VCaP (cell line): Measurements from ENCODE around the gene RASSF8.

ENCODE experiments used
- H3K27ac ChIP-seq: fragments of 450-650 bp; 2 replicates; pipeline ENCODE4 v1.5.1; 2017
- CTCF ChIP-seq: fragments of 450-650 bp; conservative IDR thresholded peaks from 2 replicates; pipeline ENCODE4 v1.5.1; 2017; ENCODE audit warnings: mild to moderate bottlenecking, moderate library complexity

The RASSF8 gene

GRCh38 chr12:26122681-26123481, 164.4 kb downstream of the RASSF8 start:
- peak overlapping the region; percentile 95 for H3K27ac ChIP-seq

GRCh38 chr12:26123482-26123980, 165.0 kb downstream of the RASSF8 start:
- TF ChIP-seq CTCF: no peak
- peak overlapping the region; percentile 95 for H3K27ac ChIP-seq

More at GRCh38 chr12:26122681-26123481, 164.4 kb downstream of the RASSF8 start:
- TF ChIP-seq CTCF: peak; percentile 46

- no peak for TF ChIP-seq CTCF
- peak within 1 kb of the TSS; percentile 95 for H3K27ac ChIP-seq
These were observed 166.2 kb downstream of the RASSF8 start, which contains the start of gene BHLHE41 for GRCh38 chr12:26124446-26125399. Gene BHLHE41 (minus strand): TSS chr12:26125037. CDS start chr12:26124779, 258 bp downstream.

- H3K27ac ChIP-seq: peak overlapping the region; percentile 95
- TF ChIP-seq CTCF: no peak
These were observed 167.2 kb downstream of the RASSF8 start for GRCh38 chr12:26125400-26126339.

GRCh38 chr12:26126340-26127284, 168.1 kb downstream of the RASSF8 start:
- peak overlapping the region; percentile 95 for H3K27ac ChIP-seq
- TF ChIP-seq CTCF: peak; percentile 45

- no peak for TF ChIP-seq CTCF
- peak overlapping the region; percentile 95; the same call in 1 of the 2 replicates for H3K27ac ChIP-seq
These were observed 168.9 kb downstream of the RASSF8 start for GRCh38 chr12:26127404-26127803.
